SU-DHL-6 (cell line): ENCODE data around the gene CACNG4.

Experiments
- H2AFZ ChIP-seq: fragments of 200-600 bp; sonication (generic); 2 replicates; pipeline ENCODE4 v1.6.1; 2014; ENCODE audit warnings: low read depth, mild to moderate bottlenecking, moderate library complexity, mixed read lengths, antibody characterized with exemption, low read length; ENCODE audit not compliant: severe bottlenecking
- H3F3A ChIP-seq: fragments of 200-600 bp; shearing (Covaris generic); 2 replicates; pipeline ENCODE4 v1.6.0; 2016; ENCODE audit warnings: antibody characterized with exemption, mild to moderate bottlenecking; ENCODE audit not compliant: insufficient read depth
- H3K27ac ChIP-seq: fragments of 200-600 bp; sonication (generic); 2 replicates; pipeline ENCODE4 v1.5.1; 2016; ENCODE audit warnings: low read depth, mild to moderate bottlenecking, low read length, moderate library complexity, mixed read lengths
- H3K27me3 ChIP-seq: fragments of 200-600 bp; sonication (generic), shearing (Covaris generic); 2 replicates; pipeline ENCODE4 v1.6.0; 2014; ENCODE audit warnings: mild to moderate bottlenecking, low read length
- H3K36me3 ChIP-seq: fragments of 200-600 bp; sonication (generic); 2 replicates; pipeline ENCODE4 v1.6.1; 2014; ENCODE audit warnings: mild to moderate bottlenecking, low read length, mixed read lengths
- H3K4me2 ChIP-seq: fragments of 300-600, 200-600 bp; shearing (Covaris generic), sonication (generic); 2 replicates; pipeline ENCODE4 v1.6.0; 2014; ENCODE audit warnings: low read length, low read depth, mild to moderate bottlenecking; ENCODE audit not compliant: poor library complexity, severe bottlenecking
- H3K4me3 ChIP-seq: fragments of 200-600 bp; sonication (generic); 2 replicates; pipeline ENCODE4 v1.5.1; 2014; ENCODE audit warnings: antibody characterized with exemption, low read length, mild to moderate bottlenecking, mixed read lengths; ENCODE audit not compliant: insufficient read depth, poor library complexity, severe bottlenecking
- H3K79me2 ChIP-seq: fragments of 200-600 bp; sonication (generic); 2 replicates; pipeline ENCODE4 v1.6.1; 2014; ENCODE audit warnings: mild to moderate bottlenecking, low read length, moderate library complexity; ENCODE audit not compliant: insufficient read depth
- H3K9ac ChIP-seq: fragments of 200-600 bp; sonication (generic); 2 replicates; pipeline ENCODE4 v1.7.0; 2014; ENCODE audit warnings: mild to moderate bottlenecking, low read length
- H3K9me2 ChIP-seq: fragments of 200-600 bp; sonication (generic); replicated peaks from 2 replicates; pipeline ENCODE4 v1.6.1; 2014; ENCODE audit warnings: low read length; ENCODE audit not compliant: insufficient read depth
- H3K9me3 ChIP-seq: fragments of 200-600 bp; sonication (generic); 2 replicates; pipeline ENCODE4 v1.6.1; 2014; ENCODE audit warnings: low read length, mixed read lengths; ENCODE audit not compliant: insufficient read depth
- H4K20me1 ChIP-seq: fragments of 200-600 bp; sonication (generic); 2 replicates; pipeline ENCODE4 v1.6.1; 2014; ENCODE audit warnings: low read depth, mild to moderate bottlenecking, antibody characterized with exemption, low read length, moderate library complexity, mixed read lengths
- CTCF ChIP-seq: fragments of 200-600 bp; sonication (generic); IDR thresholded peaks from one replicate; pipeline ENCODE4 v1.5.1; 2017; ENCODE audit warnings: antibody characterized with exemption, mild to moderate bottlenecking, low read length, moderate library complexity; ENCODE audit not compliant: insufficient read depth, poor library complexity, severe bottlenecking
- EZH2phosphoT487 ChIP-seq: fragments of 200-600 bp; sonication (generic), shearing (Covaris generic); conservative IDR thresholded peaks from 2 replicates; pipeline ENCODE4 v1.6.1; 2018; ENCODE audit warnings: mild to moderate bottlenecking, antibody characterized with exemption, low read length, moderate library complexity, mixed read lengths

Gene CACNG4

GRCh38 chr17:66950886-66951604 lies 13.5 kb upstream of the CACNG4 start:
- TF ChIP-seq CTCF (no peak), EZH2phosphoT487 (no peak)
- H3K9me3 ChIP-seq = no peaks in the 10 kb centered on the region
- H2AFZ ChIP-seq = no peak overlapping the region
- H3K27ac ChIP-seq = no peak overlapping the region
- no peak overlapping the region for H3K4me3 ChIP-seq
- no peaks in the 10 kb centered on the region for H3K9me2 ChIP-seq
- no peaks in the 10 kb centered on the region for H3K79me2 ChIP-seq
- no peaks in the 10 kb centered on the region for H3F3A ChIP-seq
- H3K4me2 ChIP-seq = no peak overlapping the region
- H3K36me3 ChIP-seq = no peaks in the 10 kb centered on the region
- no peaks in the 10 kb centered on the region for H4K20me1 ChIP-seq
- H3K9ac ChIP-seq = no peak overlapping the region
- no peaks in the 10 kb centered on the region for H3K27me3 ChIP-seq

GRCh38 chr17:66951605-66951953 lies 12.9 kb upstream of the CACNG4 start:
- Histone ChIP-seq H3K27ac (no peak overlapping the region), H3K9ac (no peak overlapping the region), H3K4me2 (no peak overlapping the region), H4K20me1 (no peaks in the 10 kb centered on the region), H3K27me3 (no peaks in the 10 kb centered on the region), H3K36me3 (no peaks in the 10 kb centered on the region), H3K79me2 (no peaks in the 10 kb centered on the region), H3F3A (no peaks in the 10 kb centered on the region), H3K9me2 (no peaks in the 10 kb centered on the region), H3K4me3 (no peak overlapping the region), H2AFZ (no peak overlapping the region), H3K9me3 (no peaks in the 10 kb centered on the region)
- TF ChIP-seq EZH2phosphoT487 = no peak
- TF ChIP-seq CTCF = no peak

GRCh38 chr17:66952031-66952524 lies 12.4 kb upstream of the CACNG4 start:
- Histone ChIP-seq H3K9ac (no peak overlapping the region), H4K20me1 (no peaks in the 10 kb centered on the region), H2AFZ (no peak overlapping the region)

More at GRCh38 chr17:66952031-66952524, 12.4 kb upstream of the CACNG4 start:
- no peak for TF ChIP-seq CTCF
- no peak for TF ChIP-seq EZH2phosphoT487
- Histone ChIP-seq H3F3A (no peaks in the 10 kb centered on the region), H3K27me3 (no peaks in the 10 kb centered on the region), H3K4me2 (no peak overlapping the region), H3K27ac (no peak overlapping the region), H3K36me3 (no peaks in the 10 kb centered on the region), H3K9me3 (no peaks in the 10 kb centered on the region), H3K79me2 (no peaks in the 10 kb centered on the region), H3K9me2 (no peaks in the 10 kb centered on the region), H3K4me3 (no peak overlapping the region)
